GM19467 (cell line): Measurements from ENCODE around the gene SYP.
"Not testable (repeated sequence)": the region's sequence is repeated elsewhere in the genome, so short reads cannot be mapped to it uniquely, and the experiment has no call there.

Experiments used
- ATAC-seq: cut with Tn5 transposase; IDR thresholded peaks from one replicate; pipeline ENCODE4 v1.9.1; 2021; ENCODE audit warnings: mild to moderate bottlenecking, moderate library complexity; ENCODE audit not compliant: unreplicated experiment

The SYP gene

GRCh38 chrX:49190821-49191573 is 9.0 kb downstream of the SYP start:
- peak; percentile 86 for ATAC-seq

DNA sequence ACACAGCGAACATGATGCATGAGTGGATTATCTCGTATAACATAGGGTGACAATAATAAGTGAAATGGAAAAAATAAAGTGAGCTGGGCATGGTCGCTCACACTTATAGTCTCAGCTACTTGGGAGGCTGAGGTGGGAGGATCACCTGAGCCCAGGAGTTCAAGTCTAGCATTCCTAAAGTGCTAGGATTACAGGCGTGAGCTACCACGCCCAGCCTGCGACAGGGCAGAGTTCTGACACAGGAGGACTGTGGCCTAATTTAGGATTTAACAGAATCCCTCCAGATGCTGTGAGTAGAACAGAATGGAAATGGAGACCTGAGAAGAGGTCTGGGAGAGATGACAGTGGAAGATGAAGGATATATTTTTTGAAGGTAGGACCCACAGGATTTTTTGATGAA is 10.4 kb downstream of the SYP start:
- no peak for ATAC-seq

GRCh38 chrX:49188468-49189076 is 11.4 kb downstream of the SYP start:
- ATAC-seq, result no peak

DNA sequence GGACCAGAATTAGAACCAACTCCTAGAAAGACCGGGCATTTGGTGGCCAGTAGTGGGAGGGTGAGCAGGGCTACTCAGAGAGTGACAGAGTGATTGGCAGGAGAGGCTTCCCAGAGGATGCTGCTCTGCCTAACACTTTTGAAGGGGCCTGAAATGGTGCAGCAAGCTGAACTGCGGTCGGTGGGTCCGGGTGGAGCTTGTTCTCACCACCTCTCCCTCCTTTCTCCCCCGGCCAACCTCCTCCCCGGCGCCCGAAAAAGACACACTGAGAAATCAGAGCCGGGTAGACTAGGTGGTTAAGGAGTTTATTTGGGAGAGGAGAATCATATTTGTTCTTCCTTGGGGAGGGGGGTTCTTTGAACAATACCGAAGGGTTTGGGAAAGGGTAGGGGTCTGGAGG is 12.5 kb downstream of the SYP start:
- no peak for ATAC-seq

DNA sequence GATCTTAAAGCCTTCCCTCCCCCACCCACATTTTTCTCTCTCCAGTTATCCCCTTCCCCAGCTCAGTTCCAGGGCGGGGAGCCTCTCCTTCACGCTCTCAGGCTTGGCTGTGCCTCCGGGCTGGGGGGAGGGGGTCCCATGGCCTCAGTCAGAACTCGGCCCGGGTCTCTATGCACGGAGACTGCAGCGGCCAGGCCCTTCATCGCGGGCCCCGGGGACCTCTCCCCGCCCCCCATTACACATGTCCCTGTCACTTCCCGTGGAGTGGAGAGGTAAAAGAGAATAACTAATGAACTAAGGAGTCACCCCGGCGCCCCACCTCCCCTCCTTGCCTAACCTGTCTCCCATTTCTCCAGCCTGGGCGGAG is 13.0 kb downstream of the SYP start:
- no peak for ATAC-seq

DNA sequence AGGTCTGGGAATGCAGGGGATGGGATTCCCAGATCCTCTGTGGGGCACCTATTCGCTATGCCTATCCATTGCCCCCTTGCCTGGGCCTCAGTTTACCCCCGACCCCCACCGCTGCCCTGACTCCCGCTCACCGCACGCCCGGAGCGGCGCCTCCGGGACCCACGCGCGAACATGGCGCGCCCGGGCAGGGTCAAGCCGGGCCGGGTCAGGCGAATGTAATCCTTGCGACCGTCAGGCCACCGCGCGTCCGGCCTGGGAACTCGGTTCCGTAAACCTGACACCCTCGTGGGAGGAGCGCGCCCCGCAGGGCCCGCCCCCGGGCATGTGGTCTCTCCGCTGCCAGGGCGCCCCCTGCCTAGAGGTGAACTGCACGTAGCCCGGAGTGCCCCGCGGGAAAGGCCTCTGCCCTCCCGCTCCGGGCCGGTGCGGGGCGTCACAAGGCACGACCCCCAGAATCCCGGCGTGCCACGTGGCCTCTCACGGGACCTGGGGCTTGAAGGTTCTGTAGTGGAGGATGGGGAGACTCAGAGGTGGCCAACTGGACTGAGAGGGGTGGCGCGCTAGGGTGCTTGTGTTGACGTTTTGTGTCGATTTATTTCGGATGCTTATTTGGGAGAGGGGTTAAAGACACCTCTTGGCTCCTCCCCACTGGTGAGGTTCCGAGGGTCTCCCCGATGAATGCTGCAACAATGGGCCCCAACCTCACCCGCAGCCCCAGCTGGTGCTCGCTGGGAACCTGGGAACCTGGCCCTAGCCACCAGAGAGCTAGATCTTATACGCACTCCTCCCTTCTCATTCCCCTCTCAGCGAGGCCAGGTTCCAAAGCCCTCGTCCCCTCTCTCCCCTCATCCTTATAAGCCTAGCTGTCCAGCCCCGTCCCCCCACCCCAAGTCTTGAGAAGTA is 13.6 kb downstream of the SYP start, which contains the start of gene PRICKLE3:
TSS of gene PRICKLE3 (minus strand) at position 249 of the 903 bp plus-strand sequence. CDS start at position 173, 76 bp downstream.
- ATAC-seq, result no peak

GRCh38 chrX:49184294-49185281 is 15.4 kb downstream of the SYP start:
- no peak for ATAC-seq

- no peak for ATAC-seq
Observed at GRCh38 chrX:49183701-49184281, 16.2 kb downstream of the SYP start.

DNA sequence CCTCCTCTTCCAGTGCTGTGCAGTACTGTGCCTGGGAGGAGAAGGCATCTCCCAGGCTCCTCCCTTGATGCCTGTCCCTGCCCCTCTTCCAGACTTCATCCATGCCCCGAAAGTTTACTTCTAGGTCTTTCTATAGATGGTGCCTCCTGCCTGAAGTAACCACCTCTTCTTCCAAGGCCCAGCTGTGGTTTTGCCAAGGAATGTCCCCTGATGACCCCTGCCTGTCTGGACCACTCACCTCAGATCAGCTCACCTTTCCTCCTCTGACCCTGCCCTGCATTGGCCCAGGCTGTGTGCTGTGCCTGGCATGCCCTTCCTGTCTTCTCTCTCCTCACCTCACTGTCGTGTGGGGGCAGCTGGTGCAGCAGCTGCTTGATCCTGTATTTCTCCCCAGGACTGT is 20.6 kb downstream of the SYP start:
- ATAC-seq, result no peak

GRCh38 chrX:49178537-49178936 is 21.5 kb downstream of the SYP start:
- ATAC-seq, result no peak

- no peak for ATAC-seq
Observed at GRCh38 chrX:49177873-49178480, 22.0 kb downstream of the SYP start.

DNA sequence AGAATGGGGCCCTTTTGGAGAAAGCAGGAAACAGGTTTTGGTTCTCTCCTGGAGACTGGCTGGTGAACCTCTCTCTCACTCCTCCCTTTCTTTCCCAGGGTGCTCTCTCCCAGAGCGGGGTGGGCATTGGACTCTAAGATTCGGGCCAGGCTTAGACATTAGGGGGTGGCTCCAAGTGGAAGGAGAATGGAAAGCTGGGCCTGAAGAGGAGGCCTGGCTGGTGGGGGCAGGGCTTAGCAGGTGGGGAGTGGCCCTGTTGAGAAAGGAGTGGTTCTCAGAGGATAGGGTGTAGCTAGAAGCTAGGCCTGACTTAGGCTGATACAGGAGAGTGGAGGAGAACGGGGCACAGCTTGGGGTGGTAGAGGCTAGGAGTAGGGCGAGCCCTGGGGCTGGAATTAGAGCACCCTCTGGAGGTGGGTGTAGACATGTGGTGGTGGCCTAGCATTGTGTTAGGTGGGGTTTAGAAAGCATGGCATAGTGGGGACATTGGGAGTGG is 22.6 kb downstream of the SYP start:
- ATAC-seq, result no peak

DNA sequence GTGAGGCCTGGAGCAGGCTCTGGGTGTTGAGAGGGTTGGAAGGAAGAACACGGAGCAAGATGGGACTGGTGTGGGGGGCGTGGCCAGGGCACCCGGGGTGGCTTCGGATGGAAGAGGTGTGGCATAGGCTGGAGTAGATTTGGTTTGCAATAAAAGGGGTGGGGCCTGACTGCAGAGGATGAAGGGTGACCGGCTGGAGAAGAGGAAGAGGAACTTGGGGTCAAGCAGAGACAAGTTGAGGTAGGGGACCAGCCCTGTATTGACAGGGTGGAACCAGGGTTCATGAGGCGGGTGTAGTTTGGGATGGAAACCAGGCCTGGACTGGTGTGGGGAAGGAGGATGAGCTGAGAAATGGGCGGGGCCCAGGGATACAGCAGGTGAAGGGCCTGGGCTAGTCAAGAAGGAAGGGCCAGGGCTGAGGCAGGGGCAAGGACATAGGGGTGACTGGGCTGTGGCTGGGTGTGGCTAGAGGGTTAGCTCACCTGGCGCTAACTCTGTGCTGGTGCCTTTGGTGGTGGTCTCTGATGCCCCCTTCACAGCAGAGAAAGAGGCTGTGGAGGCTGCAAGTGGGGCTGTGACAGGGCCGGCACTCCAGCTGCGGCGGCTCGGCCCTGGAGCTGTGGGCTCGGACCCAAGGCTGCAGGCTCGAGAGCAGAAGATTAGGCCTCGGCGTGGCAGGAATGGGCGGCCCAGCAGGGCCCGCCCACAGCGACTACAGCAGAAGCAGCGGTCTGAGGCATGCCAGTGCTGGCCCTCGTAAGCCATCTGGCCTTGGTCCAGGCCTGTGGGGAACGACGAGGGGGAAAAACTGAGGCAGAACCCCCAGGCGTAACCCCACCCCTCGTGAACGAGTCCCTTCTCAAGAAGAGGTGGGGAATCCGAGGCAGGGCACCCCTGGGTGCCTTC is 23.3 kb downstream of the SYP start:
- ATAC-seq, result no peak

DNA sequence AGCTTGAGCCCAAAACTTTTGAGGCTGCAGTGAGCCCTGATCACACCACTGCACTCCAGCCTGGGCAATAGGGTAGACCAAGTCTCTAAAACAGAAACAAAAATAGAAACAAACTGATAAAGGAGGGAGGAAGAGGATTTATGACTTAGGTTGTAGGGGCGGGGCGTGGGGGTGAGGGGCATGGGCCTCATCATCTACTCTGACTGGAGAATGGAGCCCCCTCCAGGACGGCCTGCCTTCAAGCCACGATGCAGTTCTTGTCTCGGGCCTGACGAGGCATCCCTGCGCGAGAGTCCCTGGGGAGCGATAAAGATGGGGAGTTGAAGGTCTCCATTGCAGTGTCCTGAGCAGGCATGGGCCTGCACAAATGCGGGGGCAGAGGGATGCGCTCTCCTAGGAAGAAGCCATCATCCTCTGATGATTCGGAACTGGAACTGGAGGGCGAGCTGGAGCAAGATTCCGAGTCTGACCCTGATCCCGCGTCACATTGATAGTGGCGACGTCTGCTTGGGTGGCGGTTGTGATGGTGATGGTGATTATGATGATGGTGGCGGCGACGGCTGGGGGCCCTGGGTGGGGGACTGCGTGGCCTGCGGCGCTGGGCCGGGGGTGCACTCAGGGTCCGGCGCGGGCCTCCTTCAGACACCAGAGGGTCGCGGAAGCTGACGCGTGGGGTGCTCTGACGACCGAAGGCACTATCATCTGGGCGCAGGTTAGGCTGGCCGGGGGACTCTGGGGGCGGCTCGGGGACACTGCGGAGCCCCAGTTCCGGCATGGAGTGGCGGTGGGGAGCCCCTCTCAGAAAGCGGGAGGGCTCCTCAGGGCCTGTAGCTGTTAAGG is 24.3 kb downstream of the SYP start:
- ATAC-seq, result no peak

- no peak for ATAC-seq
Observed at GRCh38 chrX:49174723-49175122, 25.3 kb downstream of the SYP start.

DNA sequence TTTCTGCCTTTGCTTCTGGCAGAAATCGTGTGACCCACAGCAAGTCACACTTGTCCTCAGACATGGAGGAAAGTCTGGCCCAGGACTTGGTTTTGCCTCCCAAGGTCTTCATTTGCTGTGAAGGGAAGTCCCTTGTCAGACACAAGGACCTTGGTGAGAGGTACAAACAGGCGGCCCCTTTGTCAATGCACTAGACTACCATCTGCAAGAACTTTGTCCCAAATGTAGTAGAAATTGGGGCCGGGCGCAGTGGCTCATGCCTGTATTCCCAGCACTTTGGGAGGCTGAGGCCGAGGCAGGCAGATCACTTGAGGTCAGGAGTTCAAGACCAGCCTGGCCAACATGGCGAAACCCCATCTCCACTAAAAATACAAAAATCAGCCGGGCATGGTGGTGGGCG is 26.4 kb downstream of the SYP start:
- ATAC-seq, result not testable (repeated sequence)

GRCh38 chrX:49172280-49172780 is 27.7 kb downstream of the SYP start:
- peak; percentile 49 for ATAC-seq
